Activated CD8-positive, alpha-beta memory T cell treated with anti-CD3 and anti-CD28 coated beads, Interleukin-2, amount 50 U/mL, for 24 hours (primary cell): ENCODE results near the gene PLSCR4.
"Not testable (repeated sequence)": the region's sequence is repeated elsewhere in the genome, so short reads cannot be mapped to it uniquely, and the experiment has no call there.

ENCODE experiments used
- DNase-seq: peaks from one replicate; pipeline ENCODE4 v3.0.0-alpha.2; 2020; ENCODE audit errors: extremely low read depth

Gene PLSCR4

DNA sequence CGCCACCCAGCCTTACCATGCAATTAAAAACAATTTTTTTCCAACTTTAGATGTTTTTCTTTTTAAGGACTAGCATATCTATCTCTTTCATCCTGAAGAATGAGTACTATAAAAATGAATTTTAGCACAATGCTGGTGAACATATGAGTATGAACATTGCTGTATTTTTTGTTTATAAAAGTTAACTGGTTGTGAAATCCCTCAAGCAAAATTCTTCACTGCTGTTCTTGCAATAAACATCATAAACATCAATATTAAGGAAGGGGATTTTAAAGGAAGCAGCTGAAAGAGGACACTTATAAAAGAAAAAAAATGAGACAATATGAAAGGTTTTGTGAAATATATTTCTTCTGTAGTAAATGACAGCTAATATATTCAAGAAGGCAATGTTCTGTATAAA is 3.0 kb downstream of the PLSCR4 start:
- DNase-seq: no peak

DNA sequence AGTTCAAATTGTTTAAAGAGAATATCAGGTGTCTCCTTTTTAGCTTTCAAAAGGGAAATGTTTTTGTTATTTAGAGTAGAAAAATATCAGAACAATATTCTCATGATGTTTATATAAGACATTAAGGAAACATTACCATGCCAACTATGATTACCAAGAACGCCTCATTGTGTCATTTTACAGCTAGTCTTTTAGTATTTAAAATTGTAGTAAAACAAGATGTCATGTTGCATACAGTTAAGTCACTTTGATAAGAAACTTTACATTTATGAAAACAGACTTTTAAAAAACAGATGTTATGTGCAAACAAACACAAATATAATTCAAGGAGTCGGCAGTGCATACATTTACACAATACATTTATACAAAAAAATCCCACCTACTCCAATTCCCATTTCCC is 4.4 kb downstream of the PLSCR4 start:
- no peak for DNase-seq

DNA sequence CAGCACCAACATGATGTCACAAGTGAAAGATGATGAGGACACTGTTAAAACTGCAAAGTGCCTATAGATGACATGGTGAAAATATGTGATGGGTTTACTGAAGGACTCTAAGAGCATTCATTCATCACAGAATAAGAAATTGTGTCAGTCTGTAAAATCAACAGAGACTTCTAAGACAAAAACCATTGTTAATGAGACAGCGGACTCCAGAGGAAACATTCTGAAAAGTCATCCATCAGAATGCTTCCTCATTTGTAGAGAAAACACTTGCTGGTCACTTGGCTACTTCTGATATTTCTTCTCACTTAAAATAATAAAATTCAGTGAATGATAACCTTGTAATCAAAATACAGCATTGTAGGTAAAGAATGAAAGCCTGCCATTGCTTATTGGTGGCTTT is 7.3 kb downstream of the PLSCR4 start:
- no peak for DNase-seq

DNA sequence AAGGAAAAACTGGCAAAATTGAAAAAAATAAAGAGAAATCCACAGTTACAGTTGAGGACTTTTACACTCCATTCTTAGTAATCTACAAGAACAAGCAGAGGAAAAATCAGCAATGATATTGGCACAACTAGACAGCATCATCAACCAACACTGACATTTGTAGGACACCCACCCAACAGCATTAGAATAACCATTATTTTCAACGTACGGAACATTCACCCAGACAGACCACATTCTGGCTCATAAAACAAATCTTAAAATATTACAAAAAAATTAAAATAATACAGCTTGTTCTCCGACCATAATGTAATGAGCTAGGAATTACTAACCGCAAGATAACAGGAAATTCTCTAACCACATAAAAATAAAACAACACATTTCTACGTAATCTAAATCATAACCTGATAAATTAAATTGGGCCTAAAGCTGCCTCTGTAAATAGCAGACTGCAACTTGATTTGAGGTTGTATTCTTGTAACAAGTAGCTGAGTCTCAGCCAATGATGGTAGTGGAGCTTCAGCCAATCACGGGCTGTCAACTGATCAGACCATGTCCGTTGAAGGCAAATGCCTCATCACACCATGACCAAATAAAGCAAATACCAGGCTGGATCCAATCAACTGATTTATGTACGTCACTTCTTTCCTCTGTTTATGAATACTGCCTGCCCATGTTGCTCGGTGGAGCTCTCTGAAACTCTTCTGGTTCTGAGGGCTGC is 9.2 kb downstream of the PLSCR4 start:
- DNase-seq: no peak

DNA sequence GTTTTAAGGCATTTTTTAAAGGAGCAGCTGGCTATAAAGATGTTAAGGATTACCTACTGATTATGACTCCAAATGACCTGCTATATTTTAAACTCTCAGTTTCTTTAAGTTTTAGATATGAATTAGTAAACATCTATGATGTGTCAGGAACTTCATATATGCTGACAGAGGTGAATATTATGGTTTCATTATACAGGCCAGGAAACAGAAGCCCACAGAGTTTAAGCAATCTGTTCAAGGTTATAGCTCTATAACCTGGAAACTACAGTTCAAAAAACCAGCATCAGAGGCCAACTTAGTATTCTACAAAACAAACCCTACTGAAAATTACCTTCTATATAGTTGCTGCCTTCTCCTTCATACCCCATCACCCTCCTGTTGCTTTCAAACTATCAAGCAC is 17.4 kb downstream of the PLSCR4 start:
- DNase-seq: no peak

DNA sequence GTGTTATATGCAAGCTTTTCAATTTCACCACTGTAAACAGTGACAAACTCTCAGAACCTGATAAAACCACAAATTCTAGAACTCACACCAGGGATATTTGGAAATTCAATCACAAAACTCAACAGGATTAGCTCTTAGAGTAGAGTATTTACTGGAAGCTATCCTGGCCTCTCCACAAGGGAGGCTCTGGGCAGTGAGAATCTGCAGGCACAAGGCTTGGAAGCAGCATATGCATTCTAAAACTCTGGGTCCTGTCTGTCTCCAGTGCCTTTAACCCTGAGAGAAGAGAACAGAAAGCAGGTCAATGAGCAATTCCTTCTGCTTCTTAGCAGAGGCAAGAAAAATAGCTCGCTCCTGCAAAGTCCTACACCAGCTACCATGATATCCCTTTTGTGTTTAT is 23.4 kb downstream of the PLSCR4 start:
- no peak for DNase-seq

DNA sequence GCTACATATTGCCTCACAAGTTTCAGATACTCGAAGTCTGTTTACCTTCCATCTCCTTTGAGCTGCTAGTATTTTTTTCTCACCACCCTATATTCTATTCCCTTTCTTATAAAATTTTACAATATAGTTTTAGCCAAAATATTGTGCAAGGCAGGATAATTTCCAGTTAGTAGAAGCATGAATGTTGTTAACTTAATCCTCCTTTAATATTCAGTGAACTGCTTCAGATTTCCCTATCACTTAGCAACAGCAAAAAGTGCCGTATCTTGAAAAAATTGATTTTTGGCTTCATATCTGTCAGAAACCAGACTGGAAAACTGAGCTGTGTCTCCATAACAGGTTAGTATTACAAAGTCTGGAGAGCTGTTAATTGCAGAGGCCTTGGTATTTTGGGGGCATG is 24.0 kb downstream of the PLSCR4 start:
- no peak for DNase-seq

DNA sequence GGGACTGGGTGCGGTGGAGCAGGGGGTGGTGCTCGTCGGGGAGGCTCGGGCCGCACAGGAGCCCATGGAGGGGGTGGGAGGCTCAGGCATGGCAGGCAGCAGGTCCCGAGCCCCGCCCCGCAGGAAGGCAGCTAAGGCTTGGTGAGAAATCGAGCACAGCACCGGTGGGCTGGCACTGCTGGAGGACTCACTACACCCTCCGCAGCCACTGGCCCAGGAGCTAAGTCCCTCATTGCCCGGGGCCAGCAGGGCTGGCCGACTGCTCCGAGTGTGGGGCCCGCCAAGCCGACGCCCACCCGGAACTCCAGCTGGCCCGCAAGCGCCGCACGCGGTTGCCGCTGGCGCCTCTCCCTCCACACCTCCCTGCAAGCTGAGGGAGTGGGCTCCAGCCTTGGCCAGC is 25.4 kb downstream of the PLSCR4 start:
- DNase-seq: not testable (repeated sequence)

DNA sequence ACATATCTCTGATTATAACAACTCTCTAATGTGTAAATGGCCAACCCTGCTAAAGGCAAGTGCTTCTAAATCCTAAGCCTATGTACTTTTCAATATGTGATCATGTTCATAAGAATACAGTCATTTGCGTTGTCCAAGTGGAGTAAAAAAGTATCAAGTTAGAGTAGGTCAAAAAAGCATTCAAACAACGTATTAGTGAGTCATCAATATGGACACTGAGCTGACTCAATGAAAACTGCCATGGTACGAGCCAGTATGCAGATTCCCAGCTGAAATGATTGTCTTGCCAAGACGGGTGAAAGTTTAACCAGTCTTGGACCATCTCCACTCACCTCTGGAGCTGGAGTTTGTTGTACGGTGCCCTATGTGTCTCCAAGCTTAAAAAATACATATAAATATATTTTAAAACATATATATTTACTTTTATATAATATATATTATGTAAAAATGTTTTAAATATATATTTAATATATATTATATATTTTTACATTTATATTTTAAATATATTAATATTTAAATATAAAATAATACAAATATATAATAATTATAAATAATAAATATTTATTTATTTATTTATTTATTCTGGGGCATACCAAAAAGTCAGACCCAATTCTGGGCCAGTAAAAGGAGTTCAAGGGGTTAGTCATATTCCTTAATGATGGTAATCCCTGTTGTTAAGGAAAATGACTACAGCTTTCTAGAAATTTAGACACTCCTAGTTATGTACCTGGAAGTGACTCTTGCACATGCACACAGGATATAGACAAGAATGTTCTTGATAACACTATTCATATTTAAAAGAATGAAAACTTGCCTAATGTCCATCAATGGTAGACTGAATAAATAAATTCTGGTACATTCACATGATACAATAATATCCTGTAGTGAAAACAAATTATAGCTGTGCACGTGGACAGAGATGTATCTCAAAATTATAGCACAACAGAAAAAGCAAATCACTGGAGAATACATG is 27.2 kb downstream of the PLSCR4 start:
- no peak for DNase-seq

DNA sequence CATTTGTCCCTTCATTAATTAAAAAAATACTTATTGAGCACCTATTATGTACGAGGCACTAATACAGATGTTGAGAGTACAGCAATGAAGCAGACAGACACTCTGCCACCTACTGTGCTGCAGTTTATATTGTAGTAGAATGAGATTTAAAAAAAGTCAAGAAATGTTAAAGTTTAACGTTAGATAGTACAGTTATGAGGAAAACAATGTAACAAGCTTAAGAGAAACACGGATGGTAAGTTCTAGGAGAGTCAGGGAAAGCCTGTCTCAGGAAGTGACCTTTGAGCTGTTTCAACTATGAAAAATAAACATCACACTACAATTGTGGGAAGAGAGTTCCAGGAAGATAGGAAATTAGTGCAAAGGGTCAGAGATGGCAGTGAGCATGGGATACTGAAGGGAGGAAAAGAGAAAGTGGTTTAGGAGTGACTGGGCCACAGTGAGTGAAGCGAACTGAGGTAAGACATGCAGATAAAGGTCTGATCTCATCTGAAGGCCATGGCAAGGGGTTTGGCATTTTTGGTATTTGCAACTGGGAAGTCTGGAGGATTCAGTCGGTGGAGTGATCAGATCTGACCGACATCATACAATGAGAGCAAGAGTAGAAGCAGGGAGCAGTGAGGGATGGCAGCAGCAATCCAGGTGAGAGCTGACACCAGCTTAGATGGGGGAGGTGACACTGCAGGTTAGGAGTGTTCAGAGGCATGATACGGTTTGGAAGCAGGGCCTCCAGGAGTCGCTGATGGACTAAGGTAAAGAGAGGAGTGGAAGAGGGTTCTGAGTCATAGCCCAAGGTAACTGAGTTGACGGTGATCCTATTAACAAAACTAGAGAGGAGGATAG is 28.5 kb downstream of the PLSCR4 start:
- DNase-seq: no peak

DNA sequence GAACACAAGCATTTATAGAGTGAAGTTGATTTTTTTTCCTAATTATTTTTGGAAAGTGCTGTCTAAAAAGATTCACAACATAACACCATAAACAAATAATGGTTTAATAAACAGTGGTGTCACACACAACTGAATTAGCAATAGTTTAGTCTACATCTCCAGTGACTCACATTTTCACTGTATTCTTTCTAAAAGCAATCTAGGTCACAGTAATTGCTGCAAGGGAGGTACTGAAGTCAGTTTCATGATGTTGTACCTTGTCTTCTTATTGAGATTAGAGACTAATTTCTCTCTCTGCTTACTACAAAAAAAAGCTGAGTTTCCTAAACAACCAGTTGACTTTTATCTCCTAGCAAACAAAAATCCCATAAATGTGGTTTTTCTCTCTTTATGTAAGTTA is 29.6 kb downstream of the PLSCR4 start:
- DNase-seq: no peak

DNA sequence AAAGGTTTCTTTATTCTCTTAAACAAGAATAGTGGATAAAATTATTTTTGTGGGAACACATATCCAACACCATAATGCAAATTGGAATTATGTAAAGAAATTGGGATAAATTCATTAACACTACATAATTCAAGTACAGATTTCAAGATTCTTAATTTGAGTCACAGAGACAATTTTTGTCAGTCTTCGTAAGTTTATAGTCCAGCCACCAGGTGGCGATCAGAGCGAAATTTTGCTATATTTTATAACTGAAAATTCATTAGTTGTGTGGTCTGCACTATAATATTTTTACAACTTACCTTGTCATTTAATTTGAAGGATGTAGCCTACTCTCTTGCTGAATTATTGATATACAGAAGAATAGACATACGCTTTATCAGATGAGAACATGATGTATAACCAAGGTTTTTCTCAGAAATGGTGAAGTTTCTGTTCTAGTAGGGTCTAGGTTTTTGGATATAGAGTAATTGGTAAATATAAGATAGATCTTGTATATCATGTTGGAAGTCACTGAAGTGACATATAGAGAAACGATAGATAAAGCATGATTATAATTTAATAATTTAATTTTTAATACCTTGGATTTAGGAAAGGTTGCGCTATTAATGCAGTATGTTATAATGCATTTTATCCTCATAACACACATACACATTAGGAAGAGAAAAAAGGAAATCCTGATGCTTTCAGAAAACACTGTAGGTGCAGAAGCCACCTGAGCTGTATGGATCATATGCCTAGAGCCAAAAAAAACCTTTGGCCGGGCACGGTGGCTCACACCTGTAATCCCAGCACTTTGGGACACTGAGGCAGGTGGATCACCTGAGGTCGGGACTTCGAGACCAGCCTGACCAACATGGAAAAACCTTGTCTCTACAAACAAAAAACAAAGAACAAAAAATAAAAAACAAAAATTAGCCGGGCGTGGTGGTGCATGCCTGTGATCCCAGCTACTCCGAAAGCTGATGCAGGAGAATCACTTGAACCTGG is 31.7 kb downstream of the PLSCR4 start:
- peak; percentile 0 for DNase-seq

DNA sequence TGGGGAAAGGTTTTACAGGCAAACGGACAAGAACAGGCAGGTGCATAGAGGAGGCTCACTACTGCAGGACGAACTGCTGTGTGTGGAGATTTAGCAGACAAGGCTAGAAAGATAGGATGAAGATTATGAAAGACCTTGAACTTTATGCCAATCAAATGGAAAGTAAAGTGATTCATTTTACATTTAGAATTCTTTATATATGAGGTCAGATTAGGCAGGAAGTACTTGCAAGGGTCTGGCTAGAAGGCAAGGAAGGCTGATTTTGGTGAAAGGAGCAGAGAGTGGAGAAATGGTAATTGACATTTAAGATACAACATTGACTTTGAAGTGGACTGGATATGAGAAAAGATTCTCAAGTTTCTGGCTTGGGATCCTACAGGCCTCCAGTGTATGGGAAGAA is 33.6 kb downstream of the PLSCR4 start:
- no peak for DNase-seq

DNA sequence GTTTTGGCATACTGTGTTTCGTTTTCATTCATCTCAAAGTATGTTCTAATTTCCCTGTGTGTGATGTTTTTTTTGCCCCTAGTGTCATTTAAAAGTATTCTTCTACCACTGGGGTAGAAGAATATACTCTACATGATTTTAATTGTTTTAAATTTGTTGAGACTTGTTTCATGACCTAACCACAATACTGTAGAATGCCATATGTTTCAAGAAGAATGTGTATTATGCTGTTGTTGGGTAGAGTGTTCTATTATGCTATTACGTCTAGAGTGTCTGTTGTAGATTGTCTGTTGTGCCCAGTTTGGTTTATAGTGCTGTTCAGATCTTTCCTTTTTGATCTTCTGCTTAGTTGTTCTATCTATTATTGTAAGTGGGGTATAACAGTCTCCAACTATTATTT is 36.4 kb downstream of the PLSCR4 start:
- DNase-seq: no peak

DNA sequence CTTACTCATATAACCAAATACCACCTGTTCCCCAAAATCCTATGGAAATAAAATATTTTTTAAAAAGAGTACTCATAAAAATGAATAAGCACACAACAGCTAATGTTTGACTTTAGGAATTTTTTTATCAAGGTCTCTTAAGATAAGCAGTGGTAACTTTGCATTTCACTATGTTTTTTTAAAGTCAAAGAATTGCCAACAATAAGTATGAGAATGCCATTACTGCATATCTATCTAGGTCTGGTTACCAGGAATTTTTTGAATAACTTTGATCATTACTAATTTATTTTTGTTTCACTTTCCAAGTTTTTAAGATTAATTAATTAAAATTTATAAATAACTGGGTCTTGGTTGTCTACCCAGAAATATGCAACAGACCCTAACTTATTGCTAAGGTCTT is 41.5 kb downstream of the PLSCR4 start:
- DNase-seq: no peak

DNA sequence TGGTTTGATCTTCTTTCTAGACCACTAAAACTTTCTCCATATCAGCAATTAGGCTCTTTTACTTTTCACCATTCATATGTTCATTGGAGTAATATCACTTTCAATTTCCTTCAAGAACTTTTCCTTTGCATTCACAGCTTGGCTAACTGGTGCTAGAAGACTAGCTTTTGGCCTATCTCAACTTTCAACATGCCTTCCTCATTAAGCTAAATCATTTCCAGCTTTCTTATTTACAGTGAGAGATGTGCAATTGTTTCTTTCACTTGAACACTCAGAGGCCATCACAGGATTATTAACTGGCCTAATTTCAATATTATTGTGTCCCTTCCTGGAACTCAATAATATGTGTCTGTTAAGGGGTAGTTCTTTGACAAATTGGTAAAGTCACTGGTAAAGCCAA is 47.1 kb downstream of the PLSCR4 start:
- DNase-seq: no peak

DNA sequence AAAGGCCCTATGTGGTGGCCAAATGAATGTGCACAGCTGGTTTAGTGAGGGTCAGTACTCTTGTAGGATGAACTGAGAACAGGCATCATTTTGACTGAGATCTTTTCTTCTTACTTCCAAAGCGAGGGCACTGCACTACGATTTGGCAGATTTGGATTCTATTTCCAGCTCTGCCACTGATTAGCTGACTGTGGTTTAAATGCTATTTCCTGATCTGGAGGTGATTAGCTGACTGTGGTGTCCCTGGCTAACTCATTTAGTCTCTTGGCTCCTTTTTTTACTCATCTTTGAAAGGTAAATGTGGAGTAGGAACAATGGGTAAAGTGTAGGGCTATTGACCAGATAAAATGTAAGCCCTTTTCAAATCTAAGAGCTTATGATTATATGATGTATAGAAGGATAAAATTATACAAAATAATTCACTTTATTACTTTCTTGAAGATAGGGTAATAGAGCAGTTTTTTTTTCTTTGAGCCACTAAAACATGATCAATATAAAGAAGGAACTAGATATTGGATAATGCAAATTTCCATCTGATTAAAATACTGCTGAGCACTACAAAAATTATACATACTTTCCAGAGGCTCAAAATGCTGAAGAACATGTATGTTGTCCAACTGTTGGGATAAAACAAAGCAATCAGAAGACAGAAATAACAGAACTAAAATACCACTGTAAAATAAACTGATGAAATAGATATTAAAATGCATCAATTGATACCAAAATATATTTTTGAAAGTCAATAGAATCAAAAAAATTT is 50.3 kb downstream of the PLSCR4 start:
- no peak for DNase-seq

DNA sequence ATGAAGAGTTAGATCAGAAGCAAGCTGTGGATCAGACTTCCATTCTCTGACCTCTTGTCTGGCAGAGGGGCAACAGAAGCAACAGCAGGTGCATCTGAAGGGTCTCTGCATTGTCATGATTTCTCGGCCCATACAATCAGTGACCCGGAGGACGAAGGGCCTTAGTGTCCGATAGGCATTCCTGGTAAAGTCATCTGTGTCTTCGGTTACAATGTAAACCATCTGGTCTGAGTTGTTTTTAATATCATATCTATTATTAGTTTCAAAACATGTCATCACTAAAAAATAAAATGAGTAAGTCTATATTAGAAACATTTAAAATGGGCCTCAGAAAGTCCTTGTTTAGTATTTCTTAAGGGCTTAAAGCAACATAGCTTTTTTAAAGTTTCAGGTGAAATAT is 51.1 kb downstream of the PLSCR4 start:
- DNase-seq: no peak

DNA sequence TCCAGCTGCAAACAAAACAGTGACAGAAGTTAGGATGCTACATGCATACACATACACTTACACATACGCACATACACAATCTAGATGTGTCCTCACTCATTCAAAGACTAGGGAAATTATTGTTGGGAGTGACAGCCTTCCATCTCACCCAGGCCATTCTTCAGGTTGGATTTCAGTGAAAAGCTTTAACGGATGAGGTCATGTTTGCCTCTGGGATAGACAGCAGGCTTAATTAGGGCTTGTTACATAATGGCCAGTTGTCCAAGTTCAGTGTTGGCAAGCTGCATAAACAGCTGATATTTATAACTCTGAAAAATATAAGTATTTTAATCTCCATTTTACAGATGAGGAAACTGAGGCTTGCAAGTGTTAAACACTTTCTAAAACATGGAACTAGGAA is 54.1 kb downstream of the PLSCR4 start:
- no peak for DNase-seq

DNA sequence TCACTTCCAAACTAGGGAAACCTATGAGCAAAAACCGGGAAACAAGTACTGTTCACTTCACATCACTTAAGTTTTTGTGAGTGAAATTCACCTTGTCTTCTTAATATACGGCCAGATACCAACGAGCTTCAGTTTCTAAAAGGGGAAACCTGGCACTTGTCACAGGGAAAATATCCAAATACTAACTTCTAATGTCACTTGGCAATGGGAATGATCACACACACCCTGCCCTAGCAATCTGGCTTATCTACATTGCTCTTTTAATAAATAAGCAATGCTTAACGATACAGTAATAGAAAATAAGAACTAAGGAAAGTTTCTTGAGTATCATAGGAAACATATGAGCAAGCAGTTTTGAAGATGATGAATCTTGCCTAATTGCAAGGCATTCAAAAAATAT is 55.3 kb downstream of the PLSCR4 start:
- DNase-seq: no peak
